ENCODE measurements around the gene WASHC4. TPM values are rescaled to one million over a fixed set of nuclear protein-coding genes. Genes with fewer than 3 reads are reported as not detected.

WASHC4 gene
- total RNA-seq, 1 experiment from 2014 or later, result 41.2 TPM

DNA sequence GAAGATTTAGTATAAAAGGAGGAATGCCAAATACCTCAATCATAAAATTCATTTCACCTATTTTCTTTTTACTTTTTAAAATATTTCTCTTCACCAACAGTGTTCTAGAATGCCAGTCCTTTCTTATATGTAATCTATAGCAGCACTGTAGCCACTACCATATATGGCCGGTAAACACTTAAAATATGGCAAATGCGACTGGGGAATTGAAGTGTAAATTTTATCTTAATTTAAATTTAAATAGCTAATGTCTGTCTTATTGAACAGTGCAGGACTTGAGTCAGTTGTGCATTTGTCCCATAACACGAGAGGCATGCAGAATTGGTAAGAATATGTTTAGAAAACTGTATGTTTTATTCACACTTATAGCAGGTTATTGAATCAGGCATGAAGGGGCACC, 50.1 kb downstream of the WASHC4 start:
- Histone ChIP-seq H4K5ac (ENCODE audit: insufficient read length, low read depth, low read length) (no peak overlapping the region), H3K4ac (ENCODE audit: low read depth, low read length) (no peak overlapping the region), H3K56ac (ENCODE audit: insufficient read length, low read depth, low read length) (no peak overlapping the region), H2BK12ac (ENCODE audit: insufficient read length, low read depth, low read length) (no peak overlapping the region), H3T11ph (ENCODE audit: low read length) (no peak overlapping the region), H3K4me2 (ENCODE audit: insufficient read depth, insufficient read length, low read length) (no peak overlapping the region), H2BK120ac (ENCODE audit: low read depth, low read length, poor library complexity, severe bottlenecking) (no peak overlapping the region), H4K8ac (replicated peaks; ENCODE audit: insufficient read length, low read depth, low read length) (no peak overlapping the region), H3K14ac (ENCODE audit: insufficient read depth, low read length) (no peak overlapping the region), H3K23ac (ENCODE audit: insufficient read length, low read depth, low read length) (no peak overlapping the region), H3K79me1 (ENCODE audit: insufficient read depth, low read depth, low read length, poor library complexity, severe bottlenecking) (no peaks in the 10 kb centered on the region), H2AK5ac (ENCODE audit: insufficient read length, low read length) (no peak overlapping the region), H3K79me2 (ENCODE audit: insufficient read depth, low read length) (no peaks in the 10 kb centered on the region), H2AFZ (ENCODE audit: low read length) (no peak overlapping the region), H3K27ac (ENCODE audit: insufficient read length, low read depth, low read length) (no peak overlapping the region), H2BK5ac (ENCODE audit: insufficient read length, low read length) (no peak overlapping the region), H3K18ac (ENCODE audit: insufficient read length, low read depth, low read length) (no peak overlapping the region), H3K4me1 (ENCODE audit: insufficient read depth, low read length) (no peaks in the 10 kb centered on the region; the same call in 1 of the 2 replicates), H2BK20ac (ENCODE audit: low read depth, low read length, poor library complexity, severe bottlenecking) (no peak overlapping the region), H4K20me1 (ENCODE audit: control insufficient read depth, insufficient read depth, insufficient read length) (no peaks in the 10 kb centered on the region), H3K9ac (ENCODE audit: extremely low read depth, insufficient read length, low read length) (no peak overlapping the region), H2BK15ac (ENCODE audit: low read depth, low read length) (no peak overlapping the region), H3K9me3 (ENCODE audit: control insufficient read depth, low read depth, low read length) (no peaks in the 10 kb centered on the region), H3K23me2 (ENCODE audit: insufficient read length, low read depth, low read length, poor library complexity, severe bottlenecking) (no peaks in the 10 kb centered on the region), H4K91ac (ENCODE audit: insufficient read length, low read depth, low read length) (no peak overlapping the region), H3K27me3 (ENCODE audit: insufficient read depth, low read length) (no peaks in the 10 kb centered on the region)
- DNase-seq, result no peak
- Mint-ChIP-seq H3K27ac (no peak overlapping the region), H3K4me1 (peaks cover 5 to 9% of the 10 kb centered on the region in 2 experiments), H3K4me3 (no peak overlapping the region), H3K9me3 (no peaks in the 10 kb centered on the region), H3K27me3 (ENCODE audit: low read depth) (no peaks in the 10 kb centered on the region), H3K36me3 (ENCODE audit: insufficient read depth in 1 of 3, low read depth in 3 of 3) (peaks cover 28 to 64% (median 48%) of the 10 kb centered on the region in 3 experiments; a peak in 6 of 7 replicates)
- TF ChIP-seq, protein P1, sequence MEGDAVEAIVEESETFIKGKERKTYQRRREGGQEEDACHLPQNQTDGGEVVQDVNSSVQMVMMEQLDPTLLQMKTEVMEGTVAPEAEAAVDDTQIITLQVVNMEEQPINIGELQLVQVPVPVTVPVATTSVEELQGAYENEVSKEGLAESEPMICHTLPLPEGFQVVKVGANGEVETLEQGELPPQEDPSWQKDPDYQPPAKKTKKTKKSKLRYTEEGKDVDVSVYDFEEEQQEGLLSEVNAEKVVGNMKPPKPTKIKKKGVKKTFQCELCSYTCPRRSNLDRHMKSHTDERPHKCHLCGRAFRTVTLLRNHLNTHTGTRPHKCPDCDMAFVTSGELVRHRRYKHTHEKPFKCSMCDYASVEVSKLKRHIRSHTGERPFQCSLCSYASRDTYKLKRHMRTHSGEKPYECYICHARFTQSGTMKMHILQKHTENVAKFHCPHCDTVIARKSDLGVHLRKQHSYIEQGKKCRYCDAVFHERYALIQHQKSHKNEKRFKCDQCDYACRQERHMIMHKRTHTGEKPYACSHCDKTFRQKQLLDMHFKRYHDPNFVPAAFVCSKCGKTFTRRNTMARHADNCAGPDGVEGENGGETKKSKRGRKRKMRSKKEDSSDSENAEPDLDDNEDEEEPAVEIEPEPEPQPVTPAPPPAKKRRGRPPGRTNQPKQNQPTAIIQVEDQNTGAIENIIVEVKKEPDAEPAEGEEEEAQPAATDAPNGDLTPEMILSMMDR (conservative IDR thresholded peaks at IDR 0.05), result no peak
- WGBS (ENCODE audit: extremely low coverage, insufficient read length, low lambda C conversion rate), result no CpG with 5 or more reads among the region's 3 CpGs
